HG03342 (cell line): ENCODE results near the gene ALDH1A1.

Experiments
- ATAC-seq: cut with Tn5 transposase; IDR thresholded peaks from one replicate; pipeline ENCODE4 v1.9.1; 2021; ENCODE audit warnings: mild to moderate bottlenecking, moderate library complexity; ENCODE audit not compliant: unreplicated experiment

ALDH1A1 gene

DNA sequence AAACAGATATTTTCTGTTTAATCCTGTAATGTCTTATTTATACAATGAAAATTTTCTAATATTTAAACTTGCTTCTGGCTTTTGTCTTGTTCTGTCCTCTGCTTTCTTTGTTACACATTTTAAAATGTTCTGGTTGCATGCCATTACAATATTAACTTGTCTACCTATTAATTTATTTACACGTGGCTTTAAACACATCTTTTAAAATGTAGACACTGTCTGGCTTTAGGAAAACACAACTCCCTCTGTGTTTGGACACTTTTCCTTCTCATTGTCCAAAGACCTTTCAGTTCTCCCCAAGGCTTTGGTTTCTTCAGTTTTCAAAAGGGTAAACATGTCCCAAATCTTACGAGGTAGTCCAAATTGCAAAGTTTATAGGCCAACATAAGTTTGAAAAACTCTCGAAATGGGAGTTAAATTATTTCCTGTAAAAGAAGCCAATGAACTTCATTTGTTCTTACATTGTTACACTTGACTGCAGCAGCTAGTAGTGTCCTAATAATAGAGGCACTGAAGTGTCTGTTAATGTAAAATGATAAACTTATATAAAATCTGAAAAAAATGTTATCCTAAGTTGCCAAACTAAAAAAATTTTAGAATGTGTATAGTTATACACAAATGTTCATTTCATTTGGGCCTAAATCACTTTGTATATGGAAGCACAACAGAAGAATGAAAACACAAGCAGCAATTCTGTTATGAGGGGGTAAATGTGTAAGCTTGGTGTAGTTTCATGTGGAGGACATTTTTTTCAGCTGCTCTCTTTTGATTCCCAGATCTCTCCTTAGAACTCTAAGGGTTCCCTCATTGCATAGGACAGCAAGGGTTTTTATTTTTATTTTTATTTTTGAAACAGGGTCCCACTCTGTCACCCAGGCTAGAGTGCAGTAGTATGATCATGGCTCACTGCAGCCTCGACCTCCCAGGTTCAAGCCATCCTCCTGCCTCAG is 53.8 kb downstream of the ALDH1A1 start:
- no peak for ATAC-seq

DNA sequence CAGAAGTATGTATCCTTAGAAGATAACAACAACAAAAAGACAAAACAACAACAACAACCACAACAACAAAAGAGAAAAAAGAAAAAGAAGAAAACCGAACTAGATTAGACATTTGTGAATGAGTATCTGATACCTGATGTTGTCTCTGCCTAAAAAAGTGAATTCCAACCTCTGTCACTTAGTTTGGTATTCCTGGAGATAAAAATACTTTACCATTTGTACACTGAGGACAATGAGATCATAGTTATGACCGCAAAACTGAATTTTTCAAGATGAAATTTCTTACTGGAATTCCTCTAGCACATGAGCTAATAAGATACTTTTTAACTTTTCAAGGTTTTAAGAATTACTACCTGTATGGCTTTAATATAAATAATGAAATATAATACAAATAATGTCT is 54.5 kb downstream of the ALDH1A1 start:
- ATAC-seq = no peak

DNA sequence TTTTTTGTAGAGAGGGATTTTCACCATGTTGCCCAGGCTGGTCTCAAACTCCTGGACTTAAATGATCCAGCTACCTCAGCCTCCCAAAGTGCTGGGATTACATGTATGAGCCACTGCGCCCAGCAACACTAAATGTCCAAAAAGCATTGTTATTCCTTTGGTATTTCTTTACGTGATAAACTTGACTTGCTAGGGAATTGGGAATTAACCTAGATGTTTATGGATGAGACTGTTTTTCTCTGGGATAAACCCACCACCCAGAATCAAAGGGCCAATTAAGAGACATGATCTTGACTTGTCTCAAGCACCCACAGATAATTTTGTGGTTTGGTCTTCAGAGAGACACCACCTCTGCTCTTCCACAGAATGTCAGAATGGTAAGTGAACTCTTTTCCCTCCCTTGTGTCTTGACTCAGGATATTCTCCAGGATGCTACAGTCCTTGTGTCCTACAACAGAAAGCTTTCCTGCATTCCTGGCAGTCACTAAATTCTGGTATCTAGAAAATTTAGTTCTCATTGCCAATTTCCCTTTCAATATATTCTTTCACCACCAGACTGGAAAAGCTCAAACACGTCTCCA is 55.7 kb downstream of the ALDH1A1 start:
- no peak for ATAC-seq

DNA sequence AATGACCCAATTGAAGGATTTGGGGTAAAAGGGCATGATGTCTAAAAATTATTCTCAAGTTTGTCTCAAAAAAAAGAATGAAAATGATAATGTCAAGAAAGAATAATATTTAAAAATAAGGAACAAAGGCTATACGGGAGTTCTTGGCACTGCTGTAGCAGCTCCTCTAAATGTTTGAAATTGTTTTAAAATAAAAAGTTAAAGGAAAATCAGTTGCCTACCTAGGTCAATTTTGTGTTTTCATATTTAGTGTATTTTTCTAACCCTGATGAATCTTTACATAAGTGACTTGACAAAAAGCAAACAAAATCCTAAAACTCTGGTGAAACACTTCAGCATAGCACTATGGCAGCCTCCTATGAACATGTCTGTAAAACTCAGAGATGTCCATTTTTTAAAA is 56.4 kb downstream of the ALDH1A1 start:
- no peak for ATAC-seq

DNA sequence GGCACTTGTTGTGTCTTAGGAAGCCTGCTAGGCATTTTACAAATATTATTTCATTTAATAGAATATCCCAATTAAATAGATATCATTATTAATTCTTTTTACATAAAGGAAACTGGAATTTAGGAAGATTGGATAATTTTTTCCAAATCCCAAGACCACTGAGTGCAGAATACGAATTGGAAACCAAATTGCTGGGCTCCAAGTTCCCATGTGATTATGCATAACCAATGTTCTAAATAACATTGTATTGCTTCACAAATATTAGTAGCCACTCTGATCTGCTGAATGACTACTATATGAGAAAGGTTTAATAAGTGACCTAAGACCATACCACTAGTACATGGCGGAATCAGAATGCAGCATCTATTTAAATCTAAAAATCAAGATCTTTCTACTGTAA is 57.7 kb downstream of the ALDH1A1 start:
- no peak for ATAC-seq

DNA sequence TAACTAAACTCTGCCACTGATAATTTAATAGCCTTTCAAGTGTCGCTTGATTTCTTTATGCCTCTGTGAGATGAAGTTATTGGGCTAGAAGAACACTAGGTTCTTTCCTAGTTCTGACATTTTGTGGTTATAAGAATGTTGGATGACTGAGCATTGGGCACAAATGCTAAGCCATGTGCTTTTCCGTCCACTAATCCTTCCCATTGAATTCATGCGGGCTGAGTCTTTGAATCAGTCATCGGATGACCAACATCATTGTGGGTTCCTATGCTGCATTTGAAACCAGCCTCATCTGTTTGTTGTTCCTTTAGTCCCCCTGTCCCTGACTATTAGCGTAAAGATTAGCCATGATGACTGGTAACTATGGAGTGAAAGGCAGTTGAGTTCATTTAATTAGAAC is 58.5 kb downstream of the ALDH1A1 start:
- no peak for ATAC-seq

DNA sequence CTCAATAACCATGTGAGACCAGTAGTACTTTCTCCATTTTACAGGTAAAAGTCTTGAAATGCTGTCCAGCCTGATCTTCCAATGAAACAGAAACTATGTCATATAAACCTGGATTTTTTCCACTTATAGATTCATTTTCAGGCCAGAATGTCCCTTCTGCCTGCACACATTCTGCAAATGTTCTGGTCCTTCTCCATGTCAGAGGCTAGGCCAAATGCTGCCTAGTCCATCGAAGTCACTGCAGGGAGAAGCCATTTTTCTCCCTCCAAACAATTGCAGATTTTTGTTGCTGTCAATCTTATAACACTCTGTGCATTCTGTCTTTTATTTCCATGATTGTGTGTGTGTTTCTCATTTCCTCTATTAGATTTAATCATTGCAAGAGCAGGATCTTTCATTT is 59.4 kb downstream of the ALDH1A1 start:
- no peak for ATAC-seq

DNA sequence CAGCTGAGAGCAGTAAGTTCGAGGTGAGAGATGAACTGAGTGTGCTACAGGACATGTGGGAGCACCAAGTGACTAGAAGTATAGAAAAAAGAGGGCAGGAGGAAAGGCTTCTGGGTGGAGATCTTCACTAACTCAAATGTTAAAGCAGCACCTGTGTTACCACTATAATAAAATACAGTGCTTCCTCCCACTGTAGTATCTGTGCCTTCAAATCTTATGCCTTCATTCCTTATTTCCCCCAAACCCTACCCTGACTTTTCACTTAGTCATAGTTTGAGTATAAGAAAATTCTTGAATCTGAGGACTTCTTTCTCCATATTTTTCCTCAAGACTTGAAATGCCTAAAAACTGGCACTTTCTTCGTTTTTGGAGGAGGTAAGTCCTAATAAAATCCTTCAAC is 61.8 kb downstream of the ALDH1A1 start:
- ATAC-seq = no peak

DNA sequence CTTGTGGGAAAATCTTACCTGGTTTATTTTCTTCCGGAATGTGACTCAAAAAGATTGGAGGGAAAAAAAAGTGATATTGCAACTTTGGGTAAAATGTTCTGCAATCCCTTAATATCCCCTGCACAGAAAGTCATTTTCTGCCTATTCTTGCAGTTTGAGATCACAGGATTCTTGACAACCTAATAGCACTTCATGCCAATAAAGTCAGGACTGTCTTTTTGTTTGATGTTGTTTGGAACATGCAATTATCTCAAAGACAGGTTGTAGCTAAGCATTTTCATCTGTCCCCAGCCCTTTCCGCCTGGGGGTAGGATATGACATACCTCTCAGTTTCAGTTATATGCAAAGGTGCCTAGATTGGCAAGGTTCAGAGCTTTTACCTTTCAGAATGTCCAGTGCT is 63.9 kb downstream of the ALDH1A1 start:
- ATAC-seq = no peak

DNA sequence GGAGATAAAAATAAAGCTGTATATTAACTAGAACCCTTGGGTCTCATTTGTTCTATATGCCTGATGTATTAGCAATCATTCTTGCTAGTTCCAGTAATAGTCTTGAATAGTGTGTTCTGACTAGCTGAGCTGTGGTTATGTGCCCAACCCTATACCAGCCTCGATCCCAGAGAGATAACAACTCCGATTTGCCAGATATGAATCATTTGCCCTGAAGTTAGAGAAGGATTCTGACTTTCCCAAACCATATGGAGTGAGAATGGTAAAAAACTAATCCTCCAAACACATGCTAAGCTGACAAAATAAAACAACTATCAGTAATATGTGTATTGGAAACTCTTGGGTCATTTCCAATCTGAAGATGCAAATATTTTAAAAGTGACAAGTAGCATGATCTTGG is 64.8 kb downstream of the ALDH1A1 start:
- no peak for ATAC-seq

DNA sequence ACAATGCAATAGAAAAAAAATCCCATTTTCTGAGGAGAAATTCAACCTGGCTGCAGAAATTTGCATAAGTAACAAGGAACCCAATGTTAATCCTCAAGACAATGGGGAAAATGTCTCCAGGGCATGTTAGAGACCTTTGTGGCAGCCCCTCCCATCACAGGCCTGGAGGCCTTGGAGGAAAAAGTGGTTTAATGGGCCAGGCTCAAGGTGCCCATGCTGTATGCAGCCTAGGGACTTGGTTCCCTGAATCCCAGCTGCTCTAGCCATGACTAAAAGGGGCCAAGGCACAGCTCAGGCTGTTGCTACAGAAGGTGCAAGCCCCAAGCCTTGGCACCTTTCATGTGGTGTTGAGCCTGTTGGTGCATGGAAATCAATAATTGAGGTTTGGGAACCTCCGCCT is 66.5 kb downstream of the ALDH1A1 start:
- ATAC-seq = no peak

DNA sequence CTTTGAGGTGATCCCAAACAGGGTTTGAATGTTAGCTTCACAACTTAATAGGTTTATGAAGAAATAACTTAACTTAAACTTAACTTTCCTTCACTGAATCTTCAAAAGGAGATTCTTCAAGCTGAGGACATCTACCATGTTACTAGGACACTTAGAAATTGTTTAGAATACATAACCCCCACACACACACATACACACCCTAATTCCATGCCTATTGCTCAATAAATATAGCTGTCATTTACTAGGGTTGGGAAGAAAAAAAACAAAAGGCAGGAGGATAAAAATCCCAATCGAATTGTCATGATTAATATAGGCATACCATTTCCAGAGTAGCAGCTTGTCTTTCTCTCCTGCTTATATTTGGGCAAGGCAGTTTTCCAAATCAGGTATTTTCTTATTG is 68.3 kb downstream of the ALDH1A1 start:
- no peak for ATAC-seq

DNA sequence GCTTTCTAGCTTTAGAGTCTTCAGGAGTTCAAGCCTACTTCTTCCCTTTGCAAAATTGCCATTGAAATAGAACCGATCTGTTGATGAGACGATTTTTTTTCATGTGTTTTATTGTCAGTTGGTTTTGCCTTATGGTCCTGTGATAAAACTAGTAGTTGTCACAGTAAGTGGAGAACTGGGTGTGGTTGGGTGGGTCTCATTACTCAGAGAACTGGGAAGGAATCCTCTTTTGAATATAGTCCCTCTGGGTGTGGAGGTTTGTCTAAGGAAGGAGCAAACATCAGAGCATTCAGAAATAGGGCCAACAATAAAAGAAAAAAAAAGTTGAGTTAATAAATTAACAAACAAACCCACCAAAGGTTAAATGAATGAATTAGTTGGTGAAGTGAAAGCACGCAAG is 69.0 kb downstream of the ALDH1A1 start:
- no peak for ATAC-seq

DNA sequence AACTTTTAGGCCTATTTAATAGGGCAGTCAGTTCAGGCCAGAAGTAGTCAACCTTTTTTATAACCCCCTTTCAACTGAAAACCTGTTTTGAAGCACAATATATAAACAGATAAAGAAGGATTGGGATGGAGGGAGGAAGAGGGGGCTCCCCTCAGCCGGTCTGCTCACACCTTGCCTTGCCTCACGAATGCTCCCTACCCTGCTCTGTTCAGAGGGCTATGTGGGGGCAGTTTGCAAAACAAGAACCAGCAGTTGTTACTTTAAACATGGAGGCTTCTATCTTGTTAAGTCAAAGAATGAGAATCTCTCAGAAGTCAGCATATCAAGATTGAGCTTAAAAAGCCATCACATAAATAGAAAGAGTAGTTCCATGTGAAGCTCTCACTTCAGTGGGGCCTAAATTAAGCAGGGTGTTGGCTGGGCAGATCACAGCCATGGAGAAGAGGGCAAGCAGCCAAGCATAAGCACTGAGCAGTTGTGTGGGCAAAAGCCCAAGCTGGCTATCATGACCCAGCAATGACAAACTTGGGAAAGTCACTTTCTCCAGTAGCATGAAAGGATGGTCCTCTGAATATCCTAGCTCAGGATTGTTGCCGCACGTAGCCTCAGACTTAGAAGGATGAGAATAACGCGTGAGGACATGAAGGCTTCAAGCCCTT is 70.6 kb downstream of the ALDH1A1 start:
- no peak for ATAC-seq

DNA sequence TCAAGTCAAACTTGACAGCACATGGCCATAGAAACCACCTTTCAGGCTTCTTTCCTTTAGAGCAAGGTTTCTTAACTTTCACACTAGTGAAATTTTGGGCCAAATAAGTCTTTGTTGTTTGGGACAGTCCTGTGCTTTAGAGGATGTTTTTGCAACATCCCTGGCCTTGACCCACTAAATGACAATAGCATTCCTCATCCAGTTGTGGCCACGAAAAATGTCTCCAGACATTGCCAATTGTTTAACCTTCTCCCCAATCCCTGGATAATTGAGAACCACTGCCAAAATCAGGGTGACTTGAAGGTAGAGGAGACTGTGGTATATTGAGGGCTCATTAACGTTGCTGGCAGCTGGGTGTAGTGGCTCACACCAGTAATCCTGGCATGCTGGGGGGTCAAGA is 72.0 kb downstream of the ALDH1A1 start:
- no peak for ATAC-seq

DNA sequence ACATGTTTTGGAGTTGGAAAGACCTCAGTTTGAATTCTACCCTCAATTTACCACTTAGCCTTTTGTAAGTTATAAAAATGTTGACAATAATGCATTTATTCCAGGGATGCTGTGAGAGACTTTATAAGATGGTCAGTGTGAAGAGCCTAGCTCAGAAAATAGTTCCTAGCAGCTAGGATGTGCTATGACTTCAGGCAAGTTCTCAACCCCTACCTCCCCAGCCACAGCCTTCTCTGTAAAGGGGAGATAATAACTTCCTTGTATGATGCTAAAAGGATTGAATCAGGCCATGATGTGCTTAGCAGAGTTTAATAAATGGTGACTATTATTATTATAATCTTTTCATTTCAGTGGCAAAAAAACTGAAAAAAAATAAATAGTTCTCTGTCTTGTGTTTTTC is 77.6 kb downstream of the ALDH1A1 start:
- no peak for ATAC-seq

DNA sequence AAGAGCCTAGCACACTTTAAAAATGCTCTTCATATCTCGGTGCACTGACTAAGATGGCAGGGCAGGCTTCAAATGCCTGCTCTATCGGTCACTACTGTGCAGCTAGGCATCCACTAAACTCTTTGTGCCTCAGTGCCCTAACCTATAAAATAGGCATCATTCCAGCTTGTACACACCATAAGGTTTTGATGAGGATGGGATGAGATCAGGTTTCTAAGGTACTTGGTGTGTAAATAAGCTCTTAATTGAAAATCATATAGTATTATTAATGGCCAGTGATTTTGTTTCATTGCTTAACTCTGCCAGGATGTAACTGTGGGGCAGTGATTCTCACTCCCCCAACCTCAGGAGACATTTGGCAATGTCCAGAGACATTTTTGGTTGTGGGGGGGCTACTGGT is 78.5 kb downstream of the ALDH1A1 start:
- ATAC-seq = no peak

DNA sequence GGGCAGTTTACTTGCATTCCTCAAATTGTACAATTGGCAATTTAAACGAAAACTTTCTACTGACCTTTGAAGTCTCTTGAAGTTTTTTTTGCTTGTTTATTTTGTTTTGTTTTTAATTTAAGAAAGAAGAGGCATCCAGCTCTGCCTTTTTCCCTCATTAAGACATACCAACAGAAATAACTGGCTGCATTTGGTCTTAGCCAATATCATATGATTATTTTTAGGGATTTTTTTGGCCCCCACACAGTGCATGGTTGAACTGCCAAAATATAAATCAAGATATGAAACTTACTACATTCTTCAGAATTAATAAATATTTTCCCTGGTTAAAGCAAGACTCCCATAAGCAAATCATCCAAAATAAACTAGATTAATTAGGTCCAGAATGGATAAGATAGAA is 79.4 kb downstream of the ALDH1A1 start:
- no peak for ATAC-seq

DNA sequence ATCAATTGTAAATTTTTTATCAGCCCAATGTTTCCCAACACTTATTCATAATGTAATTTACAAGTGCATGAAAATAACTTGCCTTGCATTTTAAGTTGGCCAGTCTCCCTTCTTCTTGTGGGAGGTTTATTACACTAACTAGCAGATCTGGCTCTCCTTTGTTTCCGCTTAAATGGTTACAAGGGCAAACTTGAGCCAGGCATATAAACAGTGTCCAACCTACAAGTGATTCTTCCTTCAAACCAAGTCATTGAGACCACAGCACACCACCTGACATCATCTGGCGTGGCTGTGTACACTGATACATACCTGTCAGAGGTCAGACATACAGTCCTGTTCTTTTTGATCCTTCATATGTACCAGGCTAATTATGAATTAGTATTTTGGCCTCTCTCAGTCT is 80.1 kb downstream of the ALDH1A1 start:
- no peak for ATAC-seq

DNA sequence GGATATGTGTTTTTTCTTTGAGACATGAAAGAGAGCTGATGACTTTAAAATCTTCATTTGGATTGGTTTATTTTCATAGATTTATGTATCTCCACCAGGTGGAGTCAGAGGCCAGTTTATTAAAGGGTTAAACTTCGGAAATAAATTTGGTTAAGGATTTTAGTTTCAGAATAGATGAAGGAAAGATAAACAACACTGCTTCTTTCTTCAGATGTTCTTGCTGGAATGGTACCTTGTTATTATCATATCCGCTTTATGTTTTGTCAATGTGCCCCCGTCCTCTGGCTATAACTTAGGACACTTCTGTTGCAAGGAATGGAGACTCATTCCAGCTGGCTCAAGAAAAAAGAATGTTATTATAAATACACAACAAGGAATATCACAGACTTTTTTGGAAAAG is 81.2 kb downstream of the ALDH1A1 start:
- ATAC-seq = no peak

DNA sequence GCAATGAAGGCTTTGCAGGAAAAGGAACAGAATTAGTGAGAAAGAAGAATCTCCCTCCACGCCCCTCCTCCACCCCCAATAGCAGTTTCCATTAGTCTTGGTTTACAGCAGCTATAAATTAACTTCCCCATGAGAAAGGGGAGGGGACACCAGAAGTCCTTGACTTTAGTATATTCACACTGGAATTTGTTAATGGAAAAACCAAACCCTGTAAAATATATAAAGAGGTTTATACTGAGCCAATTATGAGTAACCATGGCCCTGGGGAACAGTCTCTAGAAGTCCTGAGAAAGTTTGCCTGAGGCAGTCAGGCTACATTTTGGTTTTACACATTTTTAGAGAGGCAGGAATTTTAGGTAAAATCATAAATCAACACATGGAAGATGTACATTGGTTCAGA is 88.5 kb downstream of the ALDH1A1 start:
- ATAC-seq = no peak

DNA sequence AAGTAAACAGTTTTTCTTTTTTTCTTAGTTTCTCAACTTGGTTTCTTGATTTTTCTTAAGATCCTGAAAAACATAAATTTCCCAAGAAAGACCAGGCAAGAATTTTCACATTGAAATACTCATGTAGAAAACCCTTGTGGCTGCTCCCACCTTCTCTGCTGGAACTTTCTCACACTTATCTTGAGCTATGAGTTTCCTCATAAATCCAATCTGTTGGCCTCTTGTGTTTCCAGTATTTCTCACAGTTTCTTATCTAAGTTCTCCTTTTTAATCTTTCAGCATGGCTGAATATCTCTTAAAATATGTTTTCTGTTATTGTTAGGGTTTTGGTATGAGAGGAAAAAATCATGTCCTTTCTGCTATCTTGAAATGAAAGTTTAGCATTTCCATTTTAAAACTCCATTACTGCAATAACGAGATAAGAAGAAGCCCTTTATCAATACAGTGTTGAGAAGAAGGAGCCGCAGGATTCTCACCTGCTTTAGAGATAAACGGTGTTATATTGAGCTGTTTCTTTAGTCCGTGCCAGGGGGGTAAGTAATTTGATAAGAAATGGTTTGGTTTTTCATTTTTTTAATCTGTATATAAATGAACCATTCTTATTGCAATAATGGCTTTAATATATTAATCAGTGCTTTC is 89.3 kb downstream of the ALDH1A1 start:
- ATAC-seq = no peak
